Measurements from ENCODE around the gene CEP112. TPM values are rescaled to one million over a fixed set of nuclear protein-coding genes. Genes with fewer than 3 reads are reported as not detected.

Gene CEP112
- total and polyA plus RNA-seq, 2 experiments from 2014 or later, result 4.0 to 4.3 TPM

DNA sequence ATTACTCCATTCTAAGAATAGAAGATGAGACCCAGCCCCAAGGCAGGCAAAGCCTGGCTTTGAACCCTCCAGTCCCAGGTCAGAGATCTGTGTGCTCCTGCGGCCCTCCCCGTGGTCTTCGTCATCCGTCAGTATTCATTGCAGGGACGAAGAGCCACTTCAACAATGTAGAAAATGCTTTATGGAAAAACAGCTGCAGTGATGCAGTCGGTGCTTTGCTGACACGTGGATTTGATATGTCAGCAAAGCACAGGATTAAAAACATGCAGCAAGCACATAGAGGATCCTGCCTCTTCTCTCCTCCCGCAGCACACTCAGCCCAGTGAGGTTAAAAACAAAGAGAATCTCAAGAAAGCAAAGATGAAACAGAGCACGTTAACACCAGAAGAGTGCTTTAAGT is 513.4 kb downstream of the CEP112 start (continued):
- TF ChIP-seq CREB1 (CRISPR knock-in tag; IDR thresholded peaks at IDR 0.05; ENCODE audit: low read depth) (no peak), EZH2 (IDR thresholded peaks at IDR 0.05; ENCODE audit: low read depth, unreplicated experiment) (no peak), EZH2phosphoT487 (IDR thresholded peaks at IDR 0.05; ENCODE audit: unreplicated experiment) (no peak), NANOG (IDR thresholded peaks at IDR 0.05; ENCODE audit: borderline replicate concordance) (no peak)

DNA sequence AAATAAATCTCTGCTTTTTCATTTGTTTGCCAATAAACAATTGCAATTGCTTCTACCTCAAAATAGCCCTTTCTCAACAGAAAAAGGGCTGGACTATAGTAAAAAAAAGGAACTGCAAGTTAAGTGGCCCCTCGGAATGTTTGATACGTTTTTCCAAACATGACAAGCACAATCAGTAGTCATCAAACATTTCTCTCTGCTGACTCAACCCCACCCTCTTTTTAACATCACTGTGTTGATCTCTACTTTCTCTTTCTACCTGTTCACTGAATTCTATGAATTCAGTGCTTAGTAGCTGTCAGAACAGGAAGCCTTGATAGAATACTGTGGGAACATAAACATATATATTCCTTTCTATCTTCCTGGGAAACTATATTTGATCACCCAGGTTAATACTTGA is 514.0 kb downstream of the CEP112 start:
- Mint-ChIP-seq H3K9me3 (peaks cover 4% of the 10 kb centered on the region; the same call in 2 of the 3 replicates), H3K36me3 (ENCODE audit: low read depth) (no peaks in the 10 kb centered on the region; the same call in 1 of the 3 replicates), H3K4me3 (no peak overlapping the region), H3K27me3 (ENCODE audit: insufficient read depth, low read depth, poor library complexity) (no peaks in the 10 kb centered on the region), H3K27ac (no peak overlapping the region), H3K4me1 (no peaks in the 10 kb centered on the region)
- Histone ChIP-seq H3K4me1 (ENCODE audit: insufficient read depth) (no peaks in the 10 kb centered on the region), H4K20me1 (replicated peaks; ENCODE audit: insufficient read depth) (no peaks in the 10 kb centered on the region), H3K9me2 (ENCODE audit: insufficient read depth) (no peaks in the 10 kb centered on the region), H3K4me3 (no peak overlapping the region), H3F3A (replicated peaks; ENCODE audit: low read depth) (no peaks in the 10 kb centered on the region), H3K27me3 (ENCODE audit: insufficient read depth) (peaks cover 7% of the 10 kb centered on the region; the same call in 1 of the 2 replicates), H3K36me3 (ENCODE audit: insufficient read depth) (no peaks in the 10 kb centered on the region), H3K27ac (ENCODE audit: low read depth) (no peak overlapping the region), H3K4me2 (no peak overlapping the region), H2AFZ (no peak overlapping the region), H3K79me2 (replicated peaks; ENCODE audit: insufficient read depth) (no peaks in the 10 kb centered on the region)
- TF ChIP-seq, protein P1, sequence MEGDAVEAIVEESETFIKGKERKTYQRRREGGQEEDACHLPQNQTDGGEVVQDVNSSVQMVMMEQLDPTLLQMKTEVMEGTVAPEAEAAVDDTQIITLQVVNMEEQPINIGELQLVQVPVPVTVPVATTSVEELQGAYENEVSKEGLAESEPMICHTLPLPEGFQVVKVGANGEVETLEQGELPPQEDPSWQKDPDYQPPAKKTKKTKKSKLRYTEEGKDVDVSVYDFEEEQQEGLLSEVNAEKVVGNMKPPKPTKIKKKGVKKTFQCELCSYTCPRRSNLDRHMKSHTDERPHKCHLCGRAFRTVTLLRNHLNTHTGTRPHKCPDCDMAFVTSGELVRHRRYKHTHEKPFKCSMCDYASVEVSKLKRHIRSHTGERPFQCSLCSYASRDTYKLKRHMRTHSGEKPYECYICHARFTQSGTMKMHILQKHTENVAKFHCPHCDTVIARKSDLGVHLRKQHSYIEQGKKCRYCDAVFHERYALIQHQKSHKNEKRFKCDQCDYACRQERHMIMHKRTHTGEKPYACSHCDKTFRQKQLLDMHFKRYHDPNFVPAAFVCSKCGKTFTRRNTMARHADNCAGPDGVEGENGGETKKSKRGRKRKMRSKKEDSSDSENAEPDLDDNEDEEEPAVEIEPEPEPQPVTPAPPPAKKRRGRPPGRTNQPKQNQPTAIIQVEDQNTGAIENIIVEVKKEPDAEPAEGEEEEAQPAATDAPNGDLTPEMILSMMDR (conservative IDR thresholded peaks at IDR 0.05; ENCODE audit: low read depth in 2 of 2), result no peak
- TF ChIP-seq, protein P2, sequence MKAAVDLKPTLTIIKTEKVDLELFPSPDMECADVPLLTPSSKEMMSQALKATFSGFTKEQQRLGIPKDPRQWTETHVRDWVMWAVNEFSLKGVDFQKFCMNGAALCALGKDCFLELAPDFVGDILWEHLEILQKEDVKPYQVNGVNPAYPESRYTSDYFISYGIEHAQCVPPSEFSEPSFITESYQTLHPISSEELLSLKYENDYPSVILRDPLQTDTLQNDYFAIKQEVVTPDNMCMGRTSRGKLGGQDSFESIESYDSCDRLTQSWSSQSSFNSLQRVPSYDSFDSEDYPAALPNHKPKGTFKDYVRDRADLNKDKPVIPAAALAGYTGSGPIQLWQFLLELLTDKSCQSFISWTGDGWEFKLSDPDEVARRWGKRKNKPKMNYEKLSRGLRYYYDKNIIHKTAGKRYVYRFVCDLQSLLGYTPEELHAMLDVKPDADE (IDR thresholded peaks at IDR 0.05), result no peak
- TF ChIP-seq, protein P3, sequence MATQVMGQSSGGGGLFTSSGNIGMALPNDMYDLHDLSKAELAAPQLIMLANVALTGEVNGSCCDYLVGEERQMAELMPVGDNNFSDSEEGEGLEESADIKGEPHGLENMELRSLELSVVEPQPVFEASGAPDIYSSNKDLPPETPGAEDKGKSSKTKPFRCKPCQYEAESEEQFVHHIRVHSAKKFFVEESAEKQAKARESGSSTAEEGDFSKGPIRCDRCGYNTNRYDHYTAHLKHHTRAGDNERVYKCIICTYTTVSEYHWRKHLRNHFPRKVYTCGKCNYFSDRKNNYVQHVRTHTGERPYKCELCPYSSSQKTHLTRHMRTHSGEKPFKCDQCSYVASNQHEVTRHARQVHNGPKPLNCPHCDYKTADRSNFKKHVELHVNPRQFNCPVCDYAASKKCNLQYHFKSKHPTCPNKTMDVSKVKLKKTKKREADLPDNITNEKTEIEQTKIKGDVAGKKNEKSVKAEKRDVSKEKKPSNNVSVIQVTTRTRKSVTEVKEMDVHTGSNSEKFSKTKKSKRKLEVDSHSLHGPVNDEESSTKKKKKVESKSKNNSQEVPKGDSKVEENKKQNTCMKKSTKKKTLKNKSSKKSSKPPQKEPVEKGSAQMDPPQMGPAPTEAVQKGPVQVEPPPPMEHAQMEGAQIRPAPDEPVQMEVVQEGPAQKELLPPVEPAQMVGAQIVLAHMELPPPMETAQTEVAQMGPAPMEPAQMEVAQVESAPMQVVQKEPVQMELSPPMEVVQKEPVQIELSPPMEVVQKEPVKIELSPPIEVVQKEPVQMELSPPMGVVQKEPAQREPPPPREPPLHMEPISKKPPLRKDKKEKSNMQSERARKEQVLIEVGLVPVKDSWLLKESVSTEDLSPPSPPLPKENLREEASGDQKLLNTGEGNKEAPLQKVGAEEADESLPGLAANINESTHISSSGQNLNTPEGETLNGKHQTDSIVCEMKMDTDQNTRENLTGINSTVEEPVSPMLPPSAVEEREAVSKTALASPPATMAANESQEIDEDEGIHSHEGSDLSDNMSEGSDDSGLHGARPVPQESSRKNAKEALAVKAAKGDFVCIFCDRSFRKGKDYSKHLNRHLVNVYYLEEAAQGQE (IDR thresholded peaks at IDR 0.05; ENCODE audit: unreplicated experiment), result no peak
- TF ChIP-seq ZNF331 (CRISPR knock-in tag; IDR thresholded peaks at IDR 0.05; ENCODE audit: low read depth), result no peak
- no peak for TF ChIP-seq ZNF114 (CRISPR knock-in tag; IDR thresholded peaks at IDR 0.05)
- TF ChIP-seq NANOG (IDR thresholded peaks at IDR 0.05; ENCODE audit: borderline replicate concordance), result no peak
- TF ChIP-seq, protein P4, sequence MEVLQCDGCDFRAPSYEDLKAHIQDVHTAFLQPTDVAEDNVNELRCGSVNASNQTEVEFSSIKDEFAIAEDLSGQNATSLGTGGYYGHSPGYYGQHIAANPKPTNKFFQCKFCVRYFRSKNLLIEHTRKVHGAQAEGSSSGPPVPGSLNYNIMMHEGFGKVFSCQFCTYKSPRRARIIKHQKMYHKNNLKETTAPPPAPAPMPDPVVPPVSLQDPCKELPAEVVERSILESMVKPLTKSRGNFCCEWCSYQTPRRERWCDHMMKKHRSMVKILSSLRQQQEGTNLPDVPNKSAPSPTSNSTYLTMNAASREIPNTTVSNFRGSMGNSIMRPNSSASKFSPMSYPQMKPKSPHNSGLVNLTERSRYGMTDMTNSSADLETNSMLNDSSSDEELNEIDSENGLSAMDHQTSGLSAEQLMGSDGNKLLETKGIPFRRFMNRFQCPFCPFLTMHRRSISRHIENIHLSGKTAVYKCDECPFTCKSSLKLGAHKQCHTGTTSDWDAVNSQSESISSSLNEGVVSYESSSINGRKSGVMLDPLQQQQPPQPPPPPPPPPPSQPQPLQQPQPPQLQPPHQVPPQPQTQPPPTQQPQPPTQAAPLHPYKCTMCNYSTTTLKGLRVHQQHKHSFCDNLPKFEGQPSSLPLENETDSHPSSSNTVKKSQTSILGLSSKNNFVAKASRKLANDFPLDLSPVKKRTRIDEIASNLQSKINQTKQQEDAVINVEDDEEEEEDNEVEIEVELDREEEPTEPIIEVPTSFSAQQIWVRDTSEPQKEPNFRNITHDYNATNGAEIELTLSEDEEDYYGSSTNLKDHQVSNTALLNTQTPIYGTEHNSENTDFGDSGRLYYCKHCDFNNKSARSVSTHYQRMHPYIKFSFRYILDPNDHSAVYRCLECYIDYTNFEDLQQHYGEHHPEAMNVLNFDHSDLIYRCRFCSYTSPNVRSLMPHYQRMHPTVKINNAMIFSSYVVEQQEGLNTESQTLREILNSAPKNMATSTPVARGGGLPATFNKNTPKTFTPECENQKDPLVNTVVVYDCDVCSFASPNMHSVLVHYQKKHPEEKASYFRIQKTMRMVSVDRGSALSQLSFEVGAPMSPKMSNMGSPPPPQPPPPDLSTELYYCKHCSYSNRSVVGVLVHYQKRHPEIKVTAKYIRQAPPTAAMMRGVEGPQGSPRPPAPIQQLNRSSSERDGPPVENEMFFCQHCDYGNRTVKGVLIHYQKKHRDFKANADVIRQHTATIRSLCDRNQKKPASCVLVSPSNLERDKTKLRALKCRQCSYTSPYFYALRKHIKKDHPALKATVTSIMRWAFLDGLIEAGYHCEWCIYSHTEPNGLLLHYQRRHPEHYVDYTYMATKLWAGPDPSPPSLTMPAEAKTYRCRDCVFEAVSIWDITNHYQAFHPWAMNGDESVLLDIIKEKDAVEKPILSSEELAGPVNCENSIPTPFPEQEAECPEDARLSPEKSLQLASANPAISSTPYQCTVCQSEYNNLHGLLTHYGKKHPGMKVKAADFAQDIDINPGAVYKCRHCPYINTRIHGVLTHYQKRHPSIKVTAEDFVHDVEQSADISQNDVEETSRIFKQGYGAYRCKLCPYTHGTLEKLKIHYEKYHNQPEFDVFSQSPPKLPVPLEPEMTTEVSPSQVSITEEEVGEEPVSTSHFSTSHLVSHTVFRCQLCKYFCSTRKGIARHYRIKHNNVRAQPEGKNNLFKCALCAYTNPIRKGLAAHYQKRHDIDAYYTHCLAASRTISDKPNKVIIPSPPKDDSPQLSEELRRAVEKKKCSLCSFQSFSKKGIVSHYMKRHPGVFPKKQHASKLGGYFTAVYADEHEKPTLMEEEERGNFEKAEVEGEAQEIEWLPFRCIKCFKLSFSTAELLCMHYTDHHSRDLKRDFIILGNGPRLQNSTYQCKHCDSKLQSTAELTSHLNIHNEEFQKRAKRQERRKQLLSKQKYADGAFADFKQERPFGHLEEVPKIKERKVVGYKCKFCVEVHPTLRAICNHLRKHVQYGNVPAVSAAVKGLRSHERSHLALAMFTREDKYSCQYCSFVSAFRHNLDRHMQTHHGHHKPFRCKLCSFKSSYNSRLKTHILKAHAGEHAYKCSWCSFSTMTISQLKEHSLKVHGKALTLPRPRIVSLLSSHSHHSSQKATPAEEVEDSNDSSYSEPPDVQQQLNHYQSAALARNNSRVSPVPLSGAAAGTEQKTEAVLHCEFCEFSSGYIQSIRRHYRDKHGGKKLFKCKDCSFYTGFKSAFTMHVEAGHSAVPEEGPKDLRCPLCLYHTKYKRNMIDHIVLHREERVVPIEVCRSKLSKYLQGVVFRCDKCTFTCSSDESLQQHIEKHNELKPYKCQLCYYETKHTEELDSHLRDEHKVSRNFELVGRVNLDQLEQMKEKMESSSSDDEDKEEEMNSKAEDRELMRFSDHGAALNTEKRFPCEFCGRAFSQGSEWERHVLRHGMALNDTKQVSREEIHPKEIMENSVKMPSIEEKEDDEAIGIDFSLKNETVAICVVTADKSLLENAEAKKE (CRISPR knock-in tag; IDR thresholded peaks at IDR 0.05), result no peak
- no peak for TF ChIP-seq POLR2AphosphoS5 (IDR thresholded peaks at IDR 0.05; ENCODE audit: low read depth)
- TF ChIP-seq EZH2phosphoT487 (IDR thresholded peaks at IDR 0.05; ENCODE audit: unreplicated experiment), result no peak
- no peak for TF ChIP-seq EZH2 (IDR thresholded peaks at IDR 0.05; ENCODE audit: low read depth, unreplicated experiment)
- no peak for TF ChIP-seq STAT1 (IDR thresholded peaks at IDR 0.05; ENCODE audit: unreplicated experiment)
- no peak for TF ChIP-seq CREB1 (CRISPR knock-in tag; IDR thresholded peaks at IDR 0.05; ENCODE audit: low read depth)
- TF ChIP-seq JUNB (IDR thresholded peaks at IDR 0.05; ENCODE audit: unreplicated experiment), result no peak
- DNase-seq (ENCODE audit: low spot score), result no peak
- no peak for ATAC-seq
